ENCODE data around the gene SRBD1.

DNA sequence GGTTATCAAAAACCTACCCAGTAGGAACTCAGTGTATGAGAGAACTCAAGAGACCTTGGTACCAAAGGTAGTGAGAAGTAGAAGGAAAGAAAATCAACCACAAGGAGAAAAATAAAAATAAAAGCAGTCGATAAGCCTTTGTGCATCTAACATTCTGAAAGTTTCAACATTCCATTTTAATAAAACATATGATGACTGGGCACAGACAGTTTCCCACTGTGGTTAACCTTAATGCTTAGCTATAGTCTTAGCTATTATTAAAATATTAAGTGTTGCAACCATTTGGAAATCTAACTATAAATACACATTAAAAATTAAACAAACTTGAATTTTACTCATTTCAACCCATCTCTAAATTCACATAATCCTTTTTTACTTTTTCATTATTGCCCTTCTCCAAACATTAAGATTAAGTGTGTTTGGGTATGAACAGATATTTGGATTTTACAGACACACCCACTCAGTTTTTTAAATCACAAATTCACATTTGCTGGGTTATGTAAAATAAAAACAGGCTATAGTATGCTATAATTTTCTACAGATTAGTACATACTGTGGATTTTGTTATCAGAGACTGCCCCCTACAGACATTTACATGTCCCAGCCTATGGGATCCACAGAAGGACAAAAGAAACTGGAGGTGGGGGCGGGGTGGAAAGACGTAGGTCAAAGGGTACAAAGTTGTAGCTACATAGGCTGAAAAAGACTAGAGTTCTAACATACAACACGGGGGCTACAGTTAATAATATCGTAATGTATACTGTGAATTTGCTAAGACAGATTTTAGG is 32.8 kb downstream of the SRBD1 start:
- TF ChIP-seq, protein P1, sequence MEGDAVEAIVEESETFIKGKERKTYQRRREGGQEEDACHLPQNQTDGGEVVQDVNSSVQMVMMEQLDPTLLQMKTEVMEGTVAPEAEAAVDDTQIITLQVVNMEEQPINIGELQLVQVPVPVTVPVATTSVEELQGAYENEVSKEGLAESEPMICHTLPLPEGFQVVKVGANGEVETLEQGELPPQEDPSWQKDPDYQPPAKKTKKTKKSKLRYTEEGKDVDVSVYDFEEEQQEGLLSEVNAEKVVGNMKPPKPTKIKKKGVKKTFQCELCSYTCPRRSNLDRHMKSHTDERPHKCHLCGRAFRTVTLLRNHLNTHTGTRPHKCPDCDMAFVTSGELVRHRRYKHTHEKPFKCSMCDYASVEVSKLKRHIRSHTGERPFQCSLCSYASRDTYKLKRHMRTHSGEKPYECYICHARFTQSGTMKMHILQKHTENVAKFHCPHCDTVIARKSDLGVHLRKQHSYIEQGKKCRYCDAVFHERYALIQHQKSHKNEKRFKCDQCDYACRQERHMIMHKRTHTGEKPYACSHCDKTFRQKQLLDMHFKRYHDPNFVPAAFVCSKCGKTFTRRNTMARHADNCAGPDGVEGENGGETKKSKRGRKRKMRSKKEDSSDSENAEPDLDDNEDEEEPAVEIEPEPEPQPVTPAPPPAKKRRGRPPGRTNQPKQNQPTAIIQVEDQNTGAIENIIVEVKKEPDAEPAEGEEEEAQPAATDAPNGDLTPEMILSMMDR (IDR thresholded peaks at IDR 0.05) = peak; percentile 25 to 37 (median 28)
- TF ChIP-seq POLR2AphosphoS5 (IDR thresholded peaks at IDR 0.05) (no peak), POLR2A (IDR thresholded peaks at IDR 0.05) (no peak)

All from transverse colon (tissue), 4 donors.